IPS-NIHi11 (cell line): ENCODE results near the gene EMC6.

Source experiments
- DNase-seq: peaks from one replicate; pipeline ENCODE4 v3.0.0; 2012; ENCODE audit warnings: mixed read lengths, low spot score

Gene EMC6

GRCh38 chr17:3710951-3711383 is 42.4 kb downstream of the EMC6 start:
- no peak for DNase-seq

GRCh38 chr17:3712811-3713463 is 44.3 kb downstream of the EMC6 start:
- DNase-seq: no peak

- no peak for DNase-seq
Observed at GRCh38 chr17:3715296-3715695, 46.7 kb downstream of the EMC6 start.

GRCh38 chr17:3718201-3718600 is 49.6 kb downstream of the EMC6 start:
- no peak for DNase-seq

GRCh38 chr17:3719265-3719664 is 50.7 kb downstream of the EMC6 start:
- no peak for DNase-seq
